ENCODE data around the gene CEP250.

Gene CEP250

DNA sequence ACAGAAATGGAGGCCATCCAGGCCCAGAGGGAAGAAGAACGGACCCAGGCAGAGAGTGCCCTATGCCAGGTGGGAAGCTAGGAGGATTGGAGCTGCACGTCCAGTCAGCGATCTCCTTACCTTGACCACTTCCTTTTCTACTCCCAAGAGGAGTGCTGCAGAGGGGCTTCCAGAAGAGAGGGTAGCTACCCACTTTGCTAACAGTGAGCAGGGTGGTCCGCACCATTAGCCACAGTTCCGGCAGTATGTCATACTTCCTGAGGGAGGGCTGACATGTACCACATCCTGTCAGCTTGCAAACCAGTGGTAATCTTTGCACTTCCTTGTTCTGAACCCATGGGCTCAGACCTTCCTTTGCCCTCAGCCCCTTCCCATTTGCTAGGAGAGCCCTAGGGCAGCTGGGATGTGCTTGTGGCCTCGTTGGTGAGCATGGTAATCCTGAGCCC is 35.4 kb downstream of the CEP250 start:
- peak; percentile 29 to 31 for DNase-seq (ENCODE audit: low read depth in 2 of 2, low spot score in 1 of 2)

DNA sequence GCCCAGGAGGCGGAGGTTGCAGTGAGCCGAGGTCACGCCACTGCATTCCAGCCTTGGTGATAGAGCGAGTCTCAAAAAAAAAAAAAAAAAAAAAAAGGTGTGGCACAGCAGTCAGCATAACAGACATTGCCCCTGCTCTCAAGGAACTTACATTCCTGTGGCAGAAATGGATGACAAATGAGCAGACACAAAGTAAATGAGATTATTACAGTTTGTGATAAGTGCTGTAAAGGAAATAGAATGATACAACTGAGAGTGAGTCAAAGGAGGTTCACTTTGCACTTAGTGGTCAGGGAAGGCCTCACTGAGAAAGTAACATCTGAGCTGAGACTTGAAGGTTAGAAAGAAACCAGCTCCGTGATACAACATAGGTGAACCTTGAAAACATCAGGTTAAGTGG is 36.4 kb downstream of the CEP250 start:
- DNase-seq (ENCODE audit: low read depth in 2 of 2, low spot score in 1 of 2), result no peak

DNA sequence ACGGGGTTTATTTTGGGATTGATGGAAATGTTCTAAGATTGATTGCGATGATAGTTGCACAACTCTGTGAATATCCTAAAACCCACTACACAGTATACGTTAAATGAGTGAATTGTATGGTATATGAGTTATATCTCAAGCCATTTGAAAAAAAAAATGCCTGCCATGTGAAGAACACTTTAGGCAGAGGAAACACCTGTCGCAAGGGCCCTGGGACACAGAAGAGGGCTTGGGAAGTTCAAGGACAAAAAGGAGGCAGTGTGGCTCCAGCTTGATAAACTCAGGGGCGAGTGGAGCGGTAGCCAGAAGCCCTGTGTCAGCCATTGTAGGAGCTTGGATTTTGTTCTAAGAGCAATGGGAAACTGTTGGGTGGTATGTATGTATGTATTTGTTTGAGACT is 37.0 kb downstream of the CEP250 start:
- no peak for DNase-seq (ENCODE audit: low read depth in 2 of 2, low spot score in 1 of 2)

DNA sequence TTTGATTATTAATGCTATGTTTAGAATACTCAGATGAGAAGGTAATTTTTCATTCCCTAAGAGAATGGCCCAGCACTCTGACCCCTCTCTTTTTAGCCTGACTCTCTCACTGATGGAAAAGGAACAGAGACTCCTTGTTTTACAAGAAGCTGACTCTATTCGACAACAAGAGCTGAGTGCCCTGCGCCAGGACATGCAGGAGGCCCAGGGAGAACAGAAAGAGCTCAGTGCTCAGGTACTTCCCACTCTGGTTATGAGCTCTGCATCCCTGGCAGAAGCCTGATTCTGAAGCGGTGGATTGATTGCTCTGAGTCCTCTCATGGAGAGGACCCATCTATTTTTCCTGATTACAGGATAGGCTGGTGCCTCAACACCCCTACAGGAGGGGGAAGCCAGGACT is 41.1 kb downstream of the CEP250 start:
- DNase-seq (ENCODE audit: low read depth in 2 of 2, low spot score in 1 of 2), result no peak

GRCh38 chr20:35497320-35497719 is 41.9 kb downstream of the CEP250 start:
- DNase-seq (ENCODE audit: low read depth in 2 of 2, low spot score in 1 of 2), result no peak

GRCh38 chr20:35497780-35498189 is 42.4 kb downstream of the CEP250 start:
- no peak for DNase-seq (ENCODE audit: low read depth in 2 of 2, low spot score in 1 of 2)

DNA sequence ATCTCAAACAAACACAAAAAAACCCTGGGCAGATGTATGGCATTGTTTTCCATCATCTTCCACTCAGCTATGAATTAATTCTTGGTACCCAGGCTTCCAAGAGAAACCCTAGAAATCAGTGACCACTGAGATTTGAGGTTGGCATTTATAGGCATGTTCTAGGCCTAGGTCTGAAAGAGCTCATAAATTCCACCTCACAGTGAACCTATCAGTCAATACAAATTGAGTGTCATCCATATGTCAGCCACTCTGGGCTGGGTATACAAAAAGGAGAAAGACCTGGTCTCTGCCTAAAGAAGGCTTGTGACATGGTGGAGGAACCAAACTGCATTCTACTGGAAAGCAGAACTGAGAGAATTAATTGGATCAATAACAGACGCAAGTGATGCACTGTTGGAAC is 43.9 kb downstream of the CEP250 start:
- no peak for DNase-seq (ENCODE audit: low read depth in 2 of 2, low spot score in 1 of 2)

DNA sequence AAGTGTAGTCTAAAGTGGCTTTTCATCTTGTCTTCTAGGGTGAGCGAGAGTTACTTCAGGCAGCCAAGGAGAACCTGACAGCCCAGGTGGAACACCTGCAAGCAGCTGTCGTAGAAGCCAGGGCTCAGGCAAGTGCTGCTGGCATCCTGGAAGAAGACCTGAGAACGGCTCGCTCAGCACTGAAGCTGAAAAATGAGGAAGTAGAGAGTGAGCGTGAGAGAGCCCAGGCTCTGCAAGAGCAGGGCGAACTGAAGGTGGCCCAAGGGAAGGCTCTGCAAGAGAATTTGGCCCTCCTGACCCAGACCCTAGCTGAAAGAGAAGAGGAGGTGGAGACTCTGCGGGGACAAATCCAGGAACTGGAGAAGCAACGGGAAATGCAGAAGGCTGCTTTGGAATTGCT is 47.0 kb downstream of the CEP250 start:
- DNase-seq (ENCODE audit: low read depth in 2 of 2, low spot score in 1 of 2), result no peak

DNA sequence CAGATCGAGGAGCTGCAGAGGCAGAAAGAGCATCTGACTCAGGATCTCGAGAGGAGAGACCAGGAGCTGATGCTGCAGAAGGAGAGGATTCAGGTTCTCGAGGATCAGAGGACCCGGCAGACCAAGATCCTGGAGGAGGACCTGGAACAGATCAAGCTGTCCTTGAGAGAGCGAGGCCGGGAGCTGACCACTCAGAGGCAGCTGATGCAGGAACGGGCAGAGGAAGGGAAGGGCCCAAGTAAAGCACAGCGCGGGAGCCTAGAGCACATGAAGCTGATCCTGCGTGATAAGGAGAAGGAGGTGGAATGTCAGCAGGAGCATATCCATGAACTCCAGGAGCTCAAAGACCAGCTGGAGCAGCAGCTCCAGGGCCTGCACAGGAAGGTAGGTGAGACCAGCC is 47.9 kb downstream of the CEP250 start:
- DNase-seq (ENCODE audit: low read depth in 2 of 2, low spot score in 1 of 2), result no peak

GRCh38 chr20:35503841-35504561 is 48.6 kb downstream of the CEP250 start:
- no peak for DNase-seq (ENCODE audit: low read depth in 2 of 2, low spot score in 1 of 2)

DNA sequence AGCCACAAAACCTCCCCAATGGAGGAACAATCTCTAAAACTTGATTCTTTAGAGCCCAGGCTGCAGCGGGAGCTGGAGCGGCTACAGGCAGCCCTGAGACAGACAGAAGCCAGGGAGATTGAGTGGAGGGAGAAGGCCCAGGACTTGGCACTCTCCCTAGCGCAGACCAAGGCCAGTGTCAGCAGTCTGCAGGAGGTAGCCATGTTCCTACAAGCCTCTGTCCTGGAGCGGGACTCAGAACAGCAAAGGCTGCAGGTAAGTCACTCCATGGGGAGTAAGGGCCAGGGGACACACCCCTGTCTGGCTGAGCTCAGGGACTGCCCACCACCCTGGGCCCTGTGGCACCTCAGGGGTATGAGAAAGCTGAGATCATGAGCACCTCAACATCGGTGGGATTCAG is 49.4 kb downstream of the CEP250 start:
- DNase-seq (ENCODE audit: low read depth in 2 of 2, low spot score in 1 of 2), result no peak

GRCh38 chr20:35506179-35506578 is 50.8 kb downstream of the CEP250 start:
- no peak for DNase-seq (ENCODE audit: low read depth in 2 of 2, low spot score in 1 of 2)

GRCh38 chr20:35506872-35507638 is 51.7 kb downstream of the CEP250 start:
- DNase-seq (ENCODE audit: low read depth in 2 of 2, low spot score in 1 of 2), result no peak

GRCh38 chr20:35508493-35509218 is 53.3 kb downstream of the CEP250 start:
- DNase-seq (ENCODE audit: low read depth in 2 of 2, low spot score in 1 of 2), result no peak

GRCh38 chr20:35510951-35511735 is 55.7 kb downstream of the CEP250 start:
- no peak for DNase-seq (ENCODE audit: low read depth in 2 of 2, low spot score in 1 of 2)

DNA sequence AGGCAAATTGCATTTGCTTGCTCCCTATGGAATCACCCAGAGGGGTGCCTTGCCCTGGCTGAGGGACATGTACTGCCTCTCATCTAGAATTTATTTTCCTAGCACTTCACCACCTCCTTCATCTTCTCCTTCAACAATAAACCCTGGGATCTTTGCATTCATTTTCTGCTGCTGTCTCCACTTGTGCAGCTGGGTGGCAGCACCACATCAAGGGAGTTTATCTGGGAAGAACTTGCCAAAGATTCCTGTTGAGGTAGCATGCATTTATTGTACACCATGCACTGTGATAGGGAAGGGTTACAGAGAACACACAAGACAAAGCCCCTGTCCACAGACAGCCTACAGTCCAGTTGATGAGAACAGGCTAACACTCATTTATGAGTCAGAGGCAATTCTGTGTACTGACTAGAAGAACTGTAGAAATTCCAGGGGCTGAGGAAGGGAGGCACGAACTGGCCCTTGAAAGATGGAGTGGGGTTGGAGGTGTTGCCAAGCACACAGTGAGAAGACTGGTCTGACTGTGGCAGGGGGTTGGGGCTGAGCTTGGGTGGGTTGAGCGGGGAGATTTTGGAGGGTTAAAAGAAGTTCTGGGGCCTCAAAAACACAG is 56.5 kb downstream of the CEP250 start:
- no peak for DNase-seq (ENCODE audit: low read depth in 2 of 2, low spot score in 1 of 2)

DNA sequence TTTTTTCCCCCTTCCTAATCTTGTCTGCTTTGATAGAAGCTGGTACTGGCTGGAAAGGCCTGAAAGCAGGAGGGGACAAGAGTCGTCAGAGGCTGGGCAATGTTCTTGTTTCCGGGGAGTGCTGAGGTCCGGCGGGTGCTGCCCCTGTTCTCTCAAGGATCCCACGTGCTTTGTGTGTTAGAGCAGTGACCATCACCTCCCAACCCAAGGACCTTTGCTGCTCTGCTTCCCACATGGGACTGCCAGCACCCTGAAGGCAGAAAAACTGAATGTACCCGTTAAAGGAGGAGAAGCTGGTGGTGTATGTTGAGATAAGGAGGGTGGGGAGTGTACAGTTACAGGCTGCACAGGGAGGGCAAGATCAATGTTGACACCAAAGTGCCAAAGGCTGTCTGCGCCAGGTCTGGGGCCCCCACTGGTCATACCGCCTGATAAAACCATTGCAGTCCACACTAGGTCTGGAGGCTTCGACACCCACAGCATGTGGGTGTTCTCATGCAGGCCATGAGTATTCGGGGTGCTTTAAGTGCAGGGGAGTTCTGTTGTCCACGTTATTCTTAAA is 59.1 kb downstream of the CEP250 start:
- no peak for DNase-seq (ENCODE audit: low read depth in 2 of 2, low spot score in 1 of 2)

DNA sequence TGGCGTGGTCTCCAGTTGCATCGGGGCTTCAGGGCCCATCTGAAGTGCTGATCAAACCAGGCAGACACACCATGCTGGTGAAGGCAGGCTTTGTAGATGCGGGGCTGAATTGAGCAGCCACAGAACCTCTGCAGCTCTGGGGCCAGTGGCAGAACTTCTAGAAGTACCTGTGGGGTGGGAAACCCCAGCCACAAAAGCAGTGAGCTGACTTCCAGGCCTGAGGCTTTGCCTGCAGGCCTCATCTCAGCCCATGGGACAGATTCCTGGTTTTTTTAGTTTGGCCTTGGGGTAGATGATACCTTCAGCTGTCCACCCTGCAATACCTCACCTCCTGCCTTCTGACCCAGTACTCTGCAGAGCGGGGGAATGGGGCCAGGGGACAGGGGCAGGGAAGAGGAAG is 59.9 kb downstream of the CEP250 start:
- DNase-seq (ENCODE audit: low read depth in 2 of 2, low spot score in 1 of 2), result no peak

- no peak for DNase-seq (ENCODE audit: low read depth in 2 of 2, low spot score in 1 of 2)
These were observed 60.7 kb downstream of the CEP250 start for GRCh38 chr20:35515949-35516645.

- DNase-seq (ENCODE audit: low read depth in 2 of 2, low spot score in 1 of 2), result no peak
These were observed 61.7 kb downstream of the CEP250 start for GRCh38 chr20:35517125-35517524.
